Measurements from ENCODE around the gene GIT1.

The GIT1 gene

GRCh38 chr17:29555840-29556239 lies 33.6 kb downstream of the GIT1 start:
- TF ChIP-seq, protein P1, sequence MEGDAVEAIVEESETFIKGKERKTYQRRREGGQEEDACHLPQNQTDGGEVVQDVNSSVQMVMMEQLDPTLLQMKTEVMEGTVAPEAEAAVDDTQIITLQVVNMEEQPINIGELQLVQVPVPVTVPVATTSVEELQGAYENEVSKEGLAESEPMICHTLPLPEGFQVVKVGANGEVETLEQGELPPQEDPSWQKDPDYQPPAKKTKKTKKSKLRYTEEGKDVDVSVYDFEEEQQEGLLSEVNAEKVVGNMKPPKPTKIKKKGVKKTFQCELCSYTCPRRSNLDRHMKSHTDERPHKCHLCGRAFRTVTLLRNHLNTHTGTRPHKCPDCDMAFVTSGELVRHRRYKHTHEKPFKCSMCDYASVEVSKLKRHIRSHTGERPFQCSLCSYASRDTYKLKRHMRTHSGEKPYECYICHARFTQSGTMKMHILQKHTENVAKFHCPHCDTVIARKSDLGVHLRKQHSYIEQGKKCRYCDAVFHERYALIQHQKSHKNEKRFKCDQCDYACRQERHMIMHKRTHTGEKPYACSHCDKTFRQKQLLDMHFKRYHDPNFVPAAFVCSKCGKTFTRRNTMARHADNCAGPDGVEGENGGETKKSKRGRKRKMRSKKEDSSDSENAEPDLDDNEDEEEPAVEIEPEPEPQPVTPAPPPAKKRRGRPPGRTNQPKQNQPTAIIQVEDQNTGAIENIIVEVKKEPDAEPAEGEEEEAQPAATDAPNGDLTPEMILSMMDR (conservative IDR thresholded peaks at IDR 0.05; ENCODE audit: low read depth, low read length), result no peak
- no peak for DNase-seq (ENCODE audit: low read depth)

DNA sequence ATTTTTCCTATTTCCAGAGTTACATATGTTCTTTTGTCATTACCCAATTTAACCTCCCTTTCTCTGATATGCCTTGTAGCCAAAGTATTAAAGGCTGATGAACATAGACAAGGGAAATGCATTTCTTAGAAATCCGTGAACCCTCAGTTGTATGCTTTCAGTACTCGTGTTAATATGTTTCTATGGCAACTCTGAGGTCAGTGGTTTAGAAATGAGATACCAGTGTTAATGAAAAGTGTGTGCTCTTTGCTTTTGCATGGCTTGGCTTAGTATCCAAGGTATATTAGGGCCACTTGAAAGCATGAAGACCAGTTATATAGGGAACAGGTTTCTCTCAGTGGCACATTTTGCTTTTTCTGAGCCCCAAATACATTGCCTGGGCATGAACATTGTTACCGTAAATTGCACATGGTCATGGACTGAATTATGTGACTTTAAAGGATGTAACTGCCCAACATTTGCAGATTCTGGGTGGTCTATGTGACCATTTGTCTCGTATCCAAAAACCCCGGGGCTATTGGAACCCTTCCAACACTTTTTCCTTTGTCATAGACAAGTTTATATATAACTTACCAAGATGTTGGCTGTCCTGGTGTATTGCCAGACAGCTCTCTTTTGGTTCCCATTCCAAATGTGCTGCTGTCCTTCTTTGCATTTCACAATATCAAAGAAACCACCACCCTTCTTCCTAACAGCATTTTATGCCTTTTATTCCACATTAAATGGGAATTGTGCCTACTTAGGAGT lies 40.1 kb downstream of the GIT1 start:
- no peak overlapping the region for H3K4me3 ChIP-seq (ENCODE audit: low read depth, low read length)
- peak; percentile 60 for DNase-seq (ENCODE audit: low read depth)
- TF ChIP-seq, protein P1 (conservative IDR thresholded peaks at IDR 0.05; ENCODE audit: low read depth, low read length), result no peak

More at GRCh38 chr17:29555840-29556239, 33.6 kb downstream of the GIT1 start:
- no peak overlapping the region for H3K4me3 ChIP-seq (ENCODE audit: low read depth, low read length)

DNA sequence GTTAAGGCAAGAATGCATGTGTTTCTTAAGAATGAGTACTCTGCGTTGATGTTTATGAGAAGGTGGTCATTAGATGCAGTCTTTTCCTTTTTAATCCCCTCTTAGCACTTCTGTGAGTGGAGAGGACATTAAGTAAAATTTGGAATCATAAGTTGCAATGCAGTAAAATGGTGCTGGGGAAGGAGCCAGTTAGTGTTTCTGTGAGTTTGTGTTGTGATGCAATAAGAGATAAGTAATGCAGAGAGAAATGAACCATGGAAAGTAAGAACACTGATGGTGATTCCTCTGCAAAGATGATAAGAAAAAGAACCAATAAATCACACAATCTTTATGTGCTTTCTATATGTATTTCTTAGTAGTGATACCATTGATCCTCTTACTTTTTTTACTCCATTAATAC lies 42.6 kb downstream of the GIT1 start:
- H3K4me3 ChIP-seq (ENCODE audit: low read depth, low read length), result no peak overlapping the region
- DNase-seq (ENCODE audit: low read depth), result peak; percentile 45
- TF ChIP-seq, protein P1 (conservative IDR thresholded peaks at IDR 0.05; ENCODE audit: low read depth, low read length), result no peak

DNA sequence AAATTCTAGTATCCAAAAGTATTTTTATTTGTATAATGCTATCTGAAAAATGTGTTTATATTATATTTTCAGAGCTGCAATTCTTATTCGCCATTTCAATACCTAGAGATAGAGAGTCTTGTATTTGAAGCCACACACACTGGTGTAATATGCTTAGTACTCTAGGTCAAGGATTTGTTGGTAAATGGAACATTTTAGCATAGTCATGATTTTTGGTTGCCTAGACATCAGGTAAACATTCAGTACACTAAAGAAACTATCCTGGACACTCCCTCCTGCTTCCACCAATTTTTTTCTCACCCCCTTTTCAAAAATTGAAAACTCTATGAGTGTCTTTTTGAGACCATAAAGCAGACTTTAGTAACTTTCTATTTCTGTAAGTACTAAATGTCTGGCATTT lies 43.4 kb downstream of the GIT1 start:
- H3K4me3 ChIP-seq (ENCODE audit: low read depth, low read length), result no peak overlapping the region
- TF ChIP-seq, protein P1 (conservative IDR thresholded peaks at IDR 0.05; ENCODE audit: low read depth, low read length), result no peak
- peak; percentile 45 for DNase-seq (ENCODE audit: low read depth)

DNA sequence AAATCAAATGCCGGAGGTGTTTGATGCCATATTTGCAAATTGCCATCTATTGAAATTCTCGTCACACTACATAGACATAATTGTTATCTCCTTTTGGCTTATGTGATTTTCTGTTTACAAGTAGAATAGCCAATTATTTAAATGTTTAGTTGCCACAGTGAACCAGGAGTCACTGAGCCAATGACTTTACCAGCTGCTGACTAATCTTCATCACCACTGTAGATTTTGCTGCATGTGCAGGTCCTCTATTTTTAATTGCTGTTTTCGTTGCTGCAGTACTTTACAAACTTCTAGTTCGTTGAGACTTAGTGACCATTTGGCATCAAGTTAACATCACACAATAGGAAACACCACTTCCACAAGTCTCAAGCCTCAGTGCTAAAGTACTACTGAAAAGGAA lies 45.4 kb downstream of the GIT1 start:
- DNase-seq (ENCODE audit: low read depth), result no peak
- TF ChIP-seq, protein P1 (conservative IDR thresholded peaks at IDR 0.05; ENCODE audit: low read depth, low read length), result no peak
- no peak overlapping the region for H3K4me3 ChIP-seq (ENCODE audit: low read depth, low read length)

DNA sequence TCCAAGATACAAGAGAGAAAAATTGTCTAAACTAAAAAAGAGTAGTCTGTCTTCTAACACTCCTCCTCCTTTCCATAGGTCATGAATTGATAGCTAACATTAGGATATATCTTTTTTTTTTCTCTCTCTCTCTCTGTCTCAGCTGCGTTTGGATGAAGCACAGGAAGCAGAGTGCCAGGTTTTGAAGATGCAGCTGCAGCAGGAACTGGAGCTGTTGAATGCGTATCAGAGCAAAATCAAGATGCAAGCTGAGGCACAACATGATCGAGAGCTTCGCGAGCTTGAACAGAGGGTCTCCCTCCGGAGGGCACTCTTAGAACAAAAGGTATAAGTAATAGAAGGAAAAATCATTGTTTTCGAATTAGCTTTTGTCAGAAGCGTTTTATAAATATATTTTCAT lies 55.5 kb downstream of the GIT1 start:
- no peak for DNase-seq (ENCODE audit: low read depth)
- no peak overlapping the region for H3K4me3 ChIP-seq (ENCODE audit: low read depth, low read length)
- TF ChIP-seq, protein P1 (conservative IDR thresholded peaks at IDR 0.05; ENCODE audit: low read depth, low read length), result no peak

- TF ChIP-seq, protein P1 (conservative IDR thresholded peaks at IDR 0.05; ENCODE audit: low read depth, low read length), result no peak
- DNase-seq (ENCODE audit: low read depth), result no peak
- no peak overlapping the region for H3K4me3 ChIP-seq (ENCODE audit: low read depth, low read length)
Measured at GRCh38 chr17:29526322-29526721, 63.1 kb downstream of the GIT1 start.
